HL-60 (cell line): ENCODE measurements around the gene SH3RF3.

Experiments
- GABPA ChIP-seq: IDR thresholded peaks from 2 replicates; pipeline ENCODE4 v1.6.1; 2012; ENCODE audit warnings: low read depth
- POLR2AphosphoS5 ChIP-seq: IDR thresholded peaks from 2 replicates; pipeline ENCODE4 v1.6.1; 2012; ENCODE audit warnings: low read depth
- TF ChIP-seq, protein P1 (sequence below): IDR thresholded peaks from one replicate; pipeline ENCODE4 v1.5.1; 2011; ENCODE audit warnings: low read length, control low read depth, inconsistent platforms; ENCODE audit not compliant: insufficient read depth
- TF ChIP-seq, protein P2 (sequence below): IDR thresholded peaks from 2 replicates; pipeline ENCODE4 v1.6.1; 2012; ENCODE audit warnings: low read depth; ENCODE audit not compliant: insufficient replicate concordance

DNA sequence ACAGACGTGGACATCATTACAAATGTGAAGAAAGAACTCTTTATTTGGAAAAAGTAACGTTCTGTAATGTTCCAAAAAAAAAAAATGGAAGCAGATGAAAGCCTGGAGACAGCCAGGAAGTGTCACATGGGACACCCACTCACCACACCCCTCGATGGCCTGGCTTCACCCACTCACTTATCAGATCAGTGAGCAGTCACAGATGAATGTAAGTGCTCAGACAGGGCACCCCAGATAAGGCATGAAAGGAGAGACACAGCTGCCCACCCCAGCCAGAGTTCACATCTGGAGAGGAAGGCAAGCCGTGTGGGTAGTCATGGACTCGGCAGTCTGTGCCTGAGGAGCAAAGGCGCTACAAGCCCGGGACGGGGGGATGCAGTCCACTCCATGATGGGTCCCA is 379.6 kb downstream of the SH3RF3 start:
- TF ChIP-seq, protein P1, sequence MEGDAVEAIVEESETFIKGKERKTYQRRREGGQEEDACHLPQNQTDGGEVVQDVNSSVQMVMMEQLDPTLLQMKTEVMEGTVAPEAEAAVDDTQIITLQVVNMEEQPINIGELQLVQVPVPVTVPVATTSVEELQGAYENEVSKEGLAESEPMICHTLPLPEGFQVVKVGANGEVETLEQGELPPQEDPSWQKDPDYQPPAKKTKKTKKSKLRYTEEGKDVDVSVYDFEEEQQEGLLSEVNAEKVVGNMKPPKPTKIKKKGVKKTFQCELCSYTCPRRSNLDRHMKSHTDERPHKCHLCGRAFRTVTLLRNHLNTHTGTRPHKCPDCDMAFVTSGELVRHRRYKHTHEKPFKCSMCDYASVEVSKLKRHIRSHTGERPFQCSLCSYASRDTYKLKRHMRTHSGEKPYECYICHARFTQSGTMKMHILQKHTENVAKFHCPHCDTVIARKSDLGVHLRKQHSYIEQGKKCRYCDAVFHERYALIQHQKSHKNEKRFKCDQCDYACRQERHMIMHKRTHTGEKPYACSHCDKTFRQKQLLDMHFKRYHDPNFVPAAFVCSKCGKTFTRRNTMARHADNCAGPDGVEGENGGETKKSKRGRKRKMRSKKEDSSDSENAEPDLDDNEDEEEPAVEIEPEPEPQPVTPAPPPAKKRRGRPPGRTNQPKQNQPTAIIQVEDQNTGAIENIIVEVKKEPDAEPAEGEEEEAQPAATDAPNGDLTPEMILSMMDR = no peak
- TF ChIP-seq POLR2AphosphoS5 (no peak), GABPA (no peak)
- TF ChIP-seq, protein P2, sequence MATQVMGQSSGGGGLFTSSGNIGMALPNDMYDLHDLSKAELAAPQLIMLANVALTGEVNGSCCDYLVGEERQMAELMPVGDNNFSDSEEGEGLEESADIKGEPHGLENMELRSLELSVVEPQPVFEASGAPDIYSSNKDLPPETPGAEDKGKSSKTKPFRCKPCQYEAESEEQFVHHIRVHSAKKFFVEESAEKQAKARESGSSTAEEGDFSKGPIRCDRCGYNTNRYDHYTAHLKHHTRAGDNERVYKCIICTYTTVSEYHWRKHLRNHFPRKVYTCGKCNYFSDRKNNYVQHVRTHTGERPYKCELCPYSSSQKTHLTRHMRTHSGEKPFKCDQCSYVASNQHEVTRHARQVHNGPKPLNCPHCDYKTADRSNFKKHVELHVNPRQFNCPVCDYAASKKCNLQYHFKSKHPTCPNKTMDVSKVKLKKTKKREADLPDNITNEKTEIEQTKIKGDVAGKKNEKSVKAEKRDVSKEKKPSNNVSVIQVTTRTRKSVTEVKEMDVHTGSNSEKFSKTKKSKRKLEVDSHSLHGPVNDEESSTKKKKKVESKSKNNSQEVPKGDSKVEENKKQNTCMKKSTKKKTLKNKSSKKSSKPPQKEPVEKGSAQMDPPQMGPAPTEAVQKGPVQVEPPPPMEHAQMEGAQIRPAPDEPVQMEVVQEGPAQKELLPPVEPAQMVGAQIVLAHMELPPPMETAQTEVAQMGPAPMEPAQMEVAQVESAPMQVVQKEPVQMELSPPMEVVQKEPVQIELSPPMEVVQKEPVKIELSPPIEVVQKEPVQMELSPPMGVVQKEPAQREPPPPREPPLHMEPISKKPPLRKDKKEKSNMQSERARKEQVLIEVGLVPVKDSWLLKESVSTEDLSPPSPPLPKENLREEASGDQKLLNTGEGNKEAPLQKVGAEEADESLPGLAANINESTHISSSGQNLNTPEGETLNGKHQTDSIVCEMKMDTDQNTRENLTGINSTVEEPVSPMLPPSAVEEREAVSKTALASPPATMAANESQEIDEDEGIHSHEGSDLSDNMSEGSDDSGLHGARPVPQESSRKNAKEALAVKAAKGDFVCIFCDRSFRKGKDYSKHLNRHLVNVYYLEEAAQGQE = no peak
